GM12878 (cell line): ENCODE data around the gene BATF. TPM values are rescaled to one million over a fixed set of nuclear protein-coding genes. Genes with fewer than 3 reads are reported as not detected.

Experiments
- ASH2L ChIP-seq: fragments of 300-600, 200-600 bp; sonication (generic); IDR thresholded peaks from 2 replicates; pipeline ENCODE4 v1.6.1; 2017; ENCODE audit warnings: low read depth, mild to moderate bottlenecking, borderline replicate concordance
- CHD4 ChIP-seq: fragments of 200-600 bp; sonication (generic); IDR thresholded peaks from 2 replicates; pipeline ENCODE4 v1.6.1; 2016; ENCODE audit warnings: mild to moderate bottlenecking
- ESRRA ChIP-seq: IDR thresholded peaks from 2 replicates; pipeline ENCODE4 v1.6.1; 2012; ENCODE audit warnings: mild to moderate bottlenecking, low read length, improper control_type of control experiment
- EZH2 ChIP-seq: IDR thresholded peaks from 2 replicates; pipeline ENCODE4 v1.6.1; 2012; ENCODE audit warnings: low read depth, mild to moderate bottlenecking, control low read depth, inconsistent platforms, low read length, borderline replicate concordance; ENCODE audit not compliant: control insufficient read depth
- FOXK2 ChIP-seq: fragments of 450-650 bp; IDR thresholded peaks from 2 replicates; pipeline ENCODE4 v1.6.1; 2017; ENCODE audit warnings: mild to moderate bottlenecking, moderate library complexity
- IRF3 ChIP-seq: fragments of 450-650 bp; IDR thresholded peaks from 2 replicates; pipeline ENCODE4 v1.6.1; 2014; ENCODE audit warnings: mild to moderate bottlenecking
- JUNB ChIP-seq: IDR thresholded peaks from 2 replicates; pipeline ENCODE4 v1.6.1; 2016; ENCODE audit warnings: antibody characterized with exemption, mild to moderate bottlenecking
- MEF2A ChIP-seq: IDR thresholded peaks from 2 replicates; pipeline ENCODE4 v1.6.1; 2011; ENCODE audit warnings: low read depth, mild to moderate bottlenecking, low read length, moderate library complexity; ENCODE audit not compliant: insufficient read depth
- MTA2 ChIP-seq: fragments of 450-650 bp; IDR thresholded peaks from 2 replicates; pipeline ENCODE4 v1.6.1; 2016; ENCODE audit warnings: low read depth, mild to moderate bottlenecking, moderate library complexity
- MTA3 ChIP-seq: IDR thresholded peaks from 2 replicates; pipeline ENCODE4 v1.6.1; 2012; ENCODE audit warnings: low read length, inconsistent platforms, borderline replicate concordance
- NR2C1 ChIP-seq: fragments of 450-650 bp; IDR thresholded peaks from 2 replicates; pipeline ENCODE4 v1.6.1; 2017; ENCODE audit warnings: antibody characterized with exemption, mild to moderate bottlenecking, moderate library complexity
- PKNOX1 ChIP-seq: fragments of 450-650 bp; IDR thresholded peaks from 2 replicates; pipeline ENCODE4 v1.6.1; 2016; ENCODE audit warnings: mild to moderate bottlenecking
- PML ChIP-seq: IDR thresholded peaks from 2 replicates; pipeline ENCODE4 v1.6.1; 2012; ENCODE audit warnings: low read length, inconsistent platforms
- POLR2A ChIP-seq: IDR thresholded peaks from 2 replicates; pipeline ENCODE4 v1.6.1; 2011; ENCODE audit warnings: low read depth, mild to moderate bottlenecking, low read length
- RB1 ChIP-seq: fragments of 450-650 bp; formaldehyde crosslinking; IDR thresholded peaks from 2 replicates; pipeline ENCODE4 v1.6.1; 2017; ENCODE audit warnings: mild to moderate bottlenecking, borderline replicate concordance
- REST ChIP-seq: IDR thresholded peaks from 2 replicates; pipeline ENCODE4 v1.6.1; 2012; ENCODE audit warnings: mild to moderate bottlenecking, low read depth, low read length
- RUNX3 ChIP-seq: IDR thresholded peaks from 2 replicates; pipeline ENCODE4 v1.6.1; 2012; ENCODE audit warnings: low read length, inconsistent platforms
- SMAD1 ChIP-seq: fragments of 450-650 bp; IDR thresholded peaks from 2 replicates; pipeline ENCODE4 v1.6.1; 2018; ENCODE audit warnings: mild to moderate bottlenecking, low read depth; ENCODE audit not compliant: partially characterized antibody
- YBX1 ChIP-seq: fragments of 450-650 bp; IDR thresholded peaks from 2 replicates; pipeline ENCODE4 v1.6.1; 2016; ENCODE audit warnings: antibody characterized with exemption
- ZNF24 ChIP-seq: fragments of 450-650 bp; IDR thresholded peaks from 2 replicates; pipeline ENCODE4 v1.6.1; 2017; ENCODE audit warnings: antibody characterized with exemption, mild to moderate bottlenecking
- ZNF687 ChIP-seq: fragments of 450-650 bp; IDR thresholded peaks from 2 replicates; pipeline ENCODE4 v1.6.1; 2017; ENCODE audit warnings: mild to moderate bottlenecking, moderate library complexity
- polyA plus RNA-seq, 11 experiments: library from polyadenylated mRNA; depleted of rRNA in 4 of 11; unstranded in 6 of 11; stranded (reverse) in 5 of 11; fragments of >200 nt; fragmentation: Nextera tagmentation in 4 of 11; fragmentation: Illumina TruSeq in 1 of 11; extraction: Ambion mirVana in 4 of 11; extraction: Trizol in 1 of 11; gene quantifications; 1 replicate in 1 of 11; 2 replicates in 10 of 11; pipeline versions ENCODE4 v1.2.1 to v1.2.3, GENCODE V29; 2011 to 2016; ENCODE audit warnings: inconsistent platforms in 2 of 11, missing spikeins in 2 of 11, low read depth in 1 of 11
- total RNA-seq, 4 experiments: library from RNA; depleted of rRNA in 3 of 4; stranded (reverse); fragments of >200 nt in 3 of 4; fragmentation: Illumina TruSeq in 1 of 4; extraction: Trizol in 1 of 4; gene quantifications; 2 replicates each; pipeline versions ENCODE4 v1.2.1 to v1.2.3, GENCODE V29; 2013 to 2021

The BATF gene
- total and polyA plus RNA-seq, 10 of the 15 experiments (the other 5 are each of a cell fraction or from before 2014, with no cell fraction given): 10.0 to 154 (median 103) TPM

GRCh38 chr14:75514673-75515628, 7.3 kb upstream of the BATF start (continued):
- TF ChIP-seq MEF2A: no peak
- 0 out of 2 replicates have a peak, but pooled peaks have one; percentile 20 for TF ChIP-seq ESRRA
- TF ChIP-seq YBX1: no peak
- no peak; the same call in 1 of the 2 replicates for TF ChIP-seq PML
- peak; percentile 63; the same call in 1 of the 2 replicates for TF ChIP-seq ZNF687
- TF ChIP-seq REST: no peak
- 0 out of 2 replicates have a peak, but pooled peaks have one; percentile 26 for TF ChIP-seq ZNF24
- TF ChIP-seq IRF3: no peak
- no peak; the same call in 1 of the 2 replicates for TF ChIP-seq CHD4
- peak; percentile 76; the same call in 1 of the 2 replicates for TF ChIP-seq MTA3
- no peak for TF ChIP-seq NR2C1
- no peak; the same call in 1 of the 2 replicates for TF ChIP-seq RB1
- TF ChIP-seq JUNB: no peak
- TF ChIP-seq EZH2: no peak
- peak; percentile 79 for TF ChIP-seq MTA2
- no peak for TF ChIP-seq FOXK2
- no peak for TF ChIP-seq ASH2L
- TF ChIP-seq PKNOX1: no peak
- TF ChIP-seq POLR2A: 0 out of 2 replicates have a peak, but pooled peaks have one; percentile 36
- TF ChIP-seq SMAD1: no peak
- TF ChIP-seq RUNX3: peak; percentile 76
